Retina (tissue), 1 donor: ENCODE results near the gene PTPN5.

Experiments used
- DNase-seq: peaks from one replicate; pipeline ENCODE4 v3.0.0-alpha.2; 2016

The PTPN5 gene

GRCh38 chr11:18736590-18737148 lies 54.9 kb downstream of the PTPN5 start:
- DNase-seq = no peak

- DNase-seq = no peak
Observed at GRCh38 chr11:18733202-18733601, 58.4 kb downstream of the PTPN5 start.

- DNase-seq = peak; percentile 76
Observed at GRCh38 chr11:18731949-18732821, 59.4 kb downstream of the PTPN5 start.

GRCh38 chr11:18731441-18731840 lies 60.2 kb downstream of the PTPN5 start:
- no peak for DNase-seq

- no peak for DNase-seq
Observed at GRCh38 chr11:18730020-18730419, 61.6 kb downstream of the PTPN5 start.

GRCh38 chr11:18729426-18729825 lies 62.2 kb downstream of the PTPN5 start:
- DNase-seq = no peak

GRCh38 chr11:18728658-18729057 lies 62.9 kb downstream of the PTPN5 start:
- DNase-seq = no peak

GRCh38 chr11:18727479-18728236 lies 63.9 kb downstream of the PTPN5 start:
- DNase-seq = peak; percentile 35

GRCh38 chr11:18726040-18726439 lies 65.6 kb downstream of the PTPN5 start, which contains the start of gene IGSF22:
Gene IGSF22 (minus strand): TSS chr11:18726188. CDS start chr11:18724236, 1,952 bp downstream.
- no peak for DNase-seq

GRCh38 chr11:18723991-18724390 lies 67.6 kb downstream of the PTPN5 start:
- DNase-seq = no peak

GRCh38 chr11:18722293-18722637 lies 69.3 kb downstream of the PTPN5 start:
- DNase-seq = no peak

- DNase-seq = peak; percentile 87
Observed at GRCh38 chr11:18721561-18722292, 69.9 kb downstream of the PTPN5 start.

- DNase-seq = peak; percentile 92
Observed at GRCh38 chr11:18720808-18721560, 70.6 kb downstream of the PTPN5 start.

- no peak for DNase-seq
Observed at GRCh38 chr11:18720091-18720807, 71.3 kb downstream of the PTPN5 start.

GRCh38 chr11:18715476-18715875 lies 76.1 kb downstream of the PTPN5 start:
- DNase-seq = no peak

- no peak for DNase-seq
Observed at GRCh38 chr11:18714443-18714780, 77.2 kb downstream of the PTPN5 start.

GRCh38 chr11:18713646-18714442 lies 77.8 kb downstream of the PTPN5 start:
- DNase-seq = no peak

- no peak for DNase-seq
Observed at GRCh38 chr11:18710545-18710944, 81.1 kb downstream of the PTPN5 start.

- DNase-seq = no peak
Observed at GRCh38 chr11:18709414-18709813, 82.2 kb downstream of the PTPN5 start.

GRCh38 chr11:18707811-18708340 lies 83.7 kb downstream of the PTPN5 start:
- DNase-seq = no peak
